HCT116 (cell line): ENCODE data around the gene PSAP. TPM values are rescaled to one million over a fixed set of nuclear protein-coding genes. Genes with fewer than 3 reads are reported as not detected.

Experiments used
- ATAC-seq: fragments of 200-7000 bp; cut with Tn5 transposase; 2 replicates; pipeline ENCODE4 v1.9.1; 2020; ENCODE audit warnings: mild to moderate bottlenecking, moderate library complexity
- BruUV-seq: library from RNA; stranded (reverse); fragments of 400-500 nt; replicated peaks from 2 replicates; lab custom pipeline; 2021; lab: Mats Ljungman, UMichigan
- CTCF ChIA-PET: fragments of 300-600 bp; sonication (Branson Sonifier 250); formaldehyde crosslinking; loops from one replicate; lab custom pipeline; 2021; ENCODE audit warnings: antibody characterized with exemption; lab: Charles Lee
- POLR2A ChIA-PET: fragments of 300-600, 350-600 bp; sonication (Branson Sonifier 250); formaldehyde crosslinking; loops from one replicate; lab custom pipeline; 2021; ENCODE audit warnings: antibody characterized with exemption; lab: Charles Lee
- RAD21 ChIA-PET, 2 experiments: fragments of 300-600 bp; sonication (Branson Sonifier 250); formaldehyde crosslinking; loops; one replicate each; lab custom pipeline; 2023; ENCODE audit warnings: low total read pairs in 2 of 2; ENCODE audit not compliant: uncharacterized antibody in 2 of 2, unreplicated experiment in 2 of 2, low non-redundant PET in 1 of 2; lab: Charles Lee
- DNase-seq: peaks from one replicate; pipeline ENCODE4 v3.0.0-alpha.2; 2010; ENCODE audit warnings: low read depth, low spot score
- H2AFZ ChIP-seq: fragments of 200-600 bp; shearing (Covaris generic), sonication (generic); 2 replicates; pipeline ENCODE4 v1.6.1; 2017; ENCODE audit warnings: low read depth, mixed run types, mixed read lengths, antibody characterized with exemption, low read length; ENCODE audit not compliant: poor library complexity, severe bottlenecking
- H3K27ac ChIP-seq: 2 replicates; pipeline ENCODE4 v1.5.1; 2012; ENCODE audit warnings: low read depth, low read length
- H3K27me3 ChIP-seq: fragments of 200-600 bp; sonication (generic); 2 replicates; pipeline ENCODE4 v1.6.1; 2016; ENCODE audit warnings: mixed run types, low read length, mixed read lengths; ENCODE audit not compliant: insufficient read depth
- H3K36me3 ChIP-seq, 2 experiments: fragments of 200-500 bp in 1 of 2; fragments of 200-600 bp in 1 of 2; sonication (Bioruptor generic) in 1 of 2; sonication (generic) in 1 of 2; 2 replicates each; pipeline versions ENCODE4 v1.5.1 to v1.6.1; 2014 to 2016; ENCODE audit warnings: low read length in 2 of 2, inconsistent platforms in 1 of 2, mixed read lengths in 1 of 2, mixed run types in 1 of 2; ENCODE audit not compliant: insufficient read depth in 2 of 2, control insufficient read depth in 1 of 2
- H3K4me1 ChIP-seq, 2 experiments: fragments of 200-600 bp in 1 of 2; sonication (generic) in 1 of 2; 2 replicates each; pipeline versions ENCODE4 v1.5.1 to v1.6.1; 2012 to 2017; ENCODE audit warnings: low read length in 2 of 2, inconsistent platforms in 1 of 2, mild to moderate bottlenecking in 1 of 2, mixed read lengths in 1 of 2, mixed run types in 1 of 2, moderate library complexity in 1 of 2; ENCODE audit not compliant: insufficient read depth in 2 of 2, control insufficient read depth in 1 of 2
- H3K4me2 ChIP-seq: fragments of 200-600 bp; sonication (generic); 2 replicates; pipeline ENCODE4 v1.6.1; 2017; ENCODE audit warnings: mixed run types, low read length, mixed read lengths
- H3K4me3 ChIP-seq, 2 experiments: fragments of 200-600 bp in 1 of 2; sonication (generic) in 1 of 2; replicated peaks in 1 of 2; 2 replicates each; pipeline ENCODE4 v1.5.1; 2011 to 2016; ENCODE audit warnings: low read length in 2 of 2, control low read depth in 1 of 2, low read depth in 1 of 2, mild to moderate bottlenecking in 1 of 2, mixed read lengths in 1 of 2, mixed run types in 1 of 2
- H3K79me2 ChIP-seq: fragments of 200-600 bp; sonication (generic); 2 replicates; pipeline ENCODE4 v1.6.1; 2017; ENCODE audit warnings: mild to moderate bottlenecking, mixed run types, low read length, moderate library complexity, mixed read lengths; ENCODE audit not compliant: insufficient read depth
- H3K9ac ChIP-seq: fragments of 200-600 bp; sonication (generic); 2 replicates; pipeline ENCODE4 v1.6.1; 2016; ENCODE audit warnings: low read length, mixed read lengths
- H3K9me2 ChIP-seq: fragments of 200-600 bp; sonication (generic), shearing (Covaris generic); 2 replicates; pipeline ENCODE4 v1.6.1; 2017; ENCODE audit warnings: mixed run types, mild to moderate bottlenecking, moderate library complexity; ENCODE audit not compliant: insufficient read depth
- H3K9me3 ChIP-seq, 2 experiments: fragments of 200-500 bp in 1 of 2; fragments of 200-600 bp in 1 of 2; sonication (Bioruptor generic) in 1 of 2; sonication (generic) in 1 of 2; 2 replicates each; pipeline ENCODE4 v1.6.1; 2014 to 2017; ENCODE audit warnings: low read length in 2 of 2, mixed read lengths in 2 of 2, inconsistent platforms in 1 of 2, low read depth in 1 of 2, mild to moderate bottlenecking in 1 of 2, mixed run types in 1 of 2, moderate library complexity in 1 of 2; ENCODE audit not compliant: control insufficient read depth in 1 of 2, insufficient read depth in 1 of 2
- H4K20me1 ChIP-seq: fragments of 200-600 bp; sonication (generic), shearing (Covaris generic); 2 replicates; pipeline ENCODE4 v1.6.1; 2017; ENCODE audit warnings: mixed run types, mild to moderate bottlenecking, moderate library complexity; ENCODE audit not compliant: insufficient read depth
- CBX3 ChIP-seq: IDR thresholded peaks from 2 replicates; pipeline ENCODE4 v1.6.1; 2012; ENCODE audit warnings: low read depth
- EZH2phosphoT487 ChIP-seq: fragments of 200-600 bp; IDR thresholded peaks from 2 replicates; pipeline ENCODE4 v1.6.1; 2018; ENCODE audit warnings: antibody characterized with exemption, borderline replicate concordance
- FOSL1 ChIP-seq: IDR thresholded peaks from 2 replicates; pipeline ENCODE4 v1.6.1; 2012; ENCODE audit warnings: low read depth
- JUND ChIP-seq: IDR thresholded peaks from 2 replicates; pipeline ENCODE4 v1.6.1; 2012
- SIN3A ChIP-seq: IDR thresholded peaks from 2 replicates; pipeline ENCODE4 v1.6.1; 2012; ENCODE audit warnings: low read depth
- SRF ChIP-seq: IDR thresholded peaks from 2 replicates; pipeline ENCODE4 v1.6.1; 2012; ENCODE audit warnings: low read depth
- TCF7L2 ChIP-seq: IDR thresholded peaks from 2 replicates; pipeline ENCODE4 v1.7.0; 2011; ENCODE audit warnings: borderline replicate concordance, inconsistent platforms; ENCODE audit not compliant: insufficient read depth, insufficient read length; ENCODE audit errors: extremely low read depth
- YY1 ChIP-seq: IDR thresholded peaks from 2 replicates; pipeline ENCODE4 v1.6.1; 2011; ENCODE audit warnings: low read length, low read depth, moderate library complexity, mild to moderate bottlenecking; ENCODE audit not compliant: insufficient replicate concordance; ENCODE audit errors: extremely low read depth
- ZFX ChIP-seq: fragments of 450-650 bp; IDR thresholded peaks from 2 replicates; pipeline ENCODE4 v1.6.1; 2017
- ZNF274 ChIP-seq: fragments of 200-500 bp; sonication (Bioruptor generic); IDR thresholded peaks from 2 replicates; pipeline ENCODE4 v1.6.1; 2014; ENCODE audit warnings: mild to moderate bottlenecking, low read depth, low read length, inconsistent platforms
- intact Hi-C: fragments of 100-400 bp; cut with micrococcal nuclease; formaldehyde crosslinking; loops from 2 replicates; pipeline ENCODE4 v1.10.0; 2022
- total RNA-seq: library from RNA; stranded (reverse); gene quantifications from one replicate; pipeline ENCODE4 v1.2.1, GENCODE V29; 2021; ENCODE audit not compliant: unreplicated experiment
- TF ChIP-seq, protein P1 (sequence below): IDR thresholded peaks from 2 replicates; pipeline ENCODE4 v1.6.1; 2012
- TF ChIP-seq, protein P2 (sequence below): IDR thresholded peaks from 2 replicates; pipeline ENCODE4 v1.6.1; 2012; ENCODE audit warnings: low read depth

Gene PSAP
- total RNA-seq, 1 experiment from 2014 or later, result 444 TPM

DNA sequence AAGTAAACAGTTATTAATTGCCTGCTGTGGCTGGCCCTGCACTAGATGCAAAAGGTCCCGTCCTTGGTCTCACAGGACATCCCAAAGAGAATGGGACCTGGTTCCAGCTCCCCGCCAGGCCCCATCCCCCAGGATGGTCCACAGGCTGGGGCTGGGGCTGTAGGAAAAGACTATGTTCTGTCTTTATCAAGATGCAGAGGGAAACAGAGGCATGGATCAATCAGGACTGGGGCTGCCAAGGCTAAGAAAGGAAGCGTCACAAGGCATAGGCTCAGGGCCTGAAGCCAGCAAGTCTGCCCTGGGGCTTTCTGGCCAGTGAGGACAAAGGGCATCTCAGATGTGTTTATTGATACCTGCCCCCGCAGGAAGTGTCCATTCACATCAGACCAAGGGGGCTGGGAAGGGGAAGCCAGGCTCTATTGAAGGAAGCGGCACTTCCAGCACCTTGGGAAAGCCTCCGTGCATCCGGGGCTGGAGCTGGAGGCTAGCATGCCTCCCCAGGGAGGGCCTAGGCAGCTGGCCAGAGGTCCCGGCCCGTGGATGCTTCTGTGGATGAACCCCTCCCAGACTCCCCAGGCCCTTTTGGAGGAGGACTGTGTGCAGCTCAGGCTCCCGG, 83.5 kb downstream of the PSAP start:
- H3K27ac ChIP-seq, result peak overlapping the region; percentile 82
- H4K20me1 ChIP-seq, result no peaks in the 10 kb centered on the region
- H2AFZ ChIP-seq, result no peak overlapping the region
- no peaks in the 10 kb centered on the region for H3K27me3 ChIP-seq
- peak overlapping the region; percentile 64 for H3K9ac ChIP-seq
- 0 out of 2 replicates have a peak, but pooled peaks cover 3% of the 10 kb centered on the region for H3K79me2 ChIP-seq
- ChIA-PET POLR2A (interaction anchor here (0.7 to 1.1 kb wide), 2 partner anchors 84 to 552 kb away, joined by 4 to 5 read pairs; partner anchors contain the start of gene PSAP), CTCF (interaction anchor here (1.0 to 3.0 kb wide), 6 partner anchors 10 to 281 kb away, joined by 3 to 11 read pairs (median 6); no protein-coding TSS in a partner anchor), RAD21 (interaction anchor here in 1 of 2 experiments (1.2 kb wide), 1 partner anchor 70 kb away, joined by 3 read pairs; no protein-coding TSS in a partner anchor)
- peak overlapping the region; percentile 26 to 52 for H3K4me3 ChIP-seq
- H3K36me3 ChIP-seq, result no peaks in the 10 kb centered on the region
- DNase-seq, result no peak
- no peaks in the 10 kb centered on the region for H3K9me2 ChIP-seq
- intact Hi-C loops, result no loop called here
- H3K4me2 ChIP-seq, result peak overlapping the region; percentile 85
- BruUV-seq, result no TSS peak
- TF ChIP-seq EZH2phosphoT487, result no peak
- TF ChIP-seq ZFX, result no peak
- TF ChIP-seq CBX3, result no peak
- no peak for TF ChIP-seq TCF7L2
- no peak for TF ChIP-seq SIN3A
- no peak for TF ChIP-seq SRF
- TF ChIP-seq FOSL1, result no peak
- no peak for TF ChIP-seq YY1
- TF ChIP-seq, protein P1, sequence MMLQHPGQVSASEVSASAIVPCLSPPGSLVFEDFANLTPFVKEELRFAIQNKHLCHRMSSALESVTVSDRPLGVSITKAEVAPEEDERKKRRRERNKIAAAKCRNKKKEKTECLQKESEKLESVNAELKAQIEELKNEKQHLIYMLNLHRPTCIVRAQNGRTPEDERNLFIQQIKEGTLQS, result no peak
- no peak for TF ChIP-seq ZNF274
- TF ChIP-seq, protein P2, sequence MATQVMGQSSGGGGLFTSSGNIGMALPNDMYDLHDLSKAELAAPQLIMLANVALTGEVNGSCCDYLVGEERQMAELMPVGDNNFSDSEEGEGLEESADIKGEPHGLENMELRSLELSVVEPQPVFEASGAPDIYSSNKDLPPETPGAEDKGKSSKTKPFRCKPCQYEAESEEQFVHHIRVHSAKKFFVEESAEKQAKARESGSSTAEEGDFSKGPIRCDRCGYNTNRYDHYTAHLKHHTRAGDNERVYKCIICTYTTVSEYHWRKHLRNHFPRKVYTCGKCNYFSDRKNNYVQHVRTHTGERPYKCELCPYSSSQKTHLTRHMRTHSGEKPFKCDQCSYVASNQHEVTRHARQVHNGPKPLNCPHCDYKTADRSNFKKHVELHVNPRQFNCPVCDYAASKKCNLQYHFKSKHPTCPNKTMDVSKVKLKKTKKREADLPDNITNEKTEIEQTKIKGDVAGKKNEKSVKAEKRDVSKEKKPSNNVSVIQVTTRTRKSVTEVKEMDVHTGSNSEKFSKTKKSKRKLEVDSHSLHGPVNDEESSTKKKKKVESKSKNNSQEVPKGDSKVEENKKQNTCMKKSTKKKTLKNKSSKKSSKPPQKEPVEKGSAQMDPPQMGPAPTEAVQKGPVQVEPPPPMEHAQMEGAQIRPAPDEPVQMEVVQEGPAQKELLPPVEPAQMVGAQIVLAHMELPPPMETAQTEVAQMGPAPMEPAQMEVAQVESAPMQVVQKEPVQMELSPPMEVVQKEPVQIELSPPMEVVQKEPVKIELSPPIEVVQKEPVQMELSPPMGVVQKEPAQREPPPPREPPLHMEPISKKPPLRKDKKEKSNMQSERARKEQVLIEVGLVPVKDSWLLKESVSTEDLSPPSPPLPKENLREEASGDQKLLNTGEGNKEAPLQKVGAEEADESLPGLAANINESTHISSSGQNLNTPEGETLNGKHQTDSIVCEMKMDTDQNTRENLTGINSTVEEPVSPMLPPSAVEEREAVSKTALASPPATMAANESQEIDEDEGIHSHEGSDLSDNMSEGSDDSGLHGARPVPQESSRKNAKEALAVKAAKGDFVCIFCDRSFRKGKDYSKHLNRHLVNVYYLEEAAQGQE, result no peak
- no peak for TF ChIP-seq JUND
- H3K4me1 ChIP-seq, result peaks cover 73 to 98% of the 10 kb centered on the region in 2 experiments
- no peaks in the 10 kb centered on the region for H3K9me3 ChIP-seq
- peak; percentile 17 for ATAC-seq
